Skin of body (tissue), 2 donors: ENCODE data around the gene DNM3. TPM values are rescaled to one million over a fixed set of nuclear protein-coding genes. Genes with fewer than 3 reads are reported as not detected.

Experiments
- DNase-seq: peaks from one replicate; lab custom pipeline; 2025; lab: John Stamatoyannopoulos, UW
- total RNA-seq: library from RNA; depleted of rRNA; stranded (reverse); fragments of >200 nt; gene quantifications from one replicate; pipeline ENCODE4 v1.2.3, GENCODE V29; 2014

Gene DNM3
- total RNA-seq, 1 donor from 2014 or later = 5.2 TPM

DNA sequence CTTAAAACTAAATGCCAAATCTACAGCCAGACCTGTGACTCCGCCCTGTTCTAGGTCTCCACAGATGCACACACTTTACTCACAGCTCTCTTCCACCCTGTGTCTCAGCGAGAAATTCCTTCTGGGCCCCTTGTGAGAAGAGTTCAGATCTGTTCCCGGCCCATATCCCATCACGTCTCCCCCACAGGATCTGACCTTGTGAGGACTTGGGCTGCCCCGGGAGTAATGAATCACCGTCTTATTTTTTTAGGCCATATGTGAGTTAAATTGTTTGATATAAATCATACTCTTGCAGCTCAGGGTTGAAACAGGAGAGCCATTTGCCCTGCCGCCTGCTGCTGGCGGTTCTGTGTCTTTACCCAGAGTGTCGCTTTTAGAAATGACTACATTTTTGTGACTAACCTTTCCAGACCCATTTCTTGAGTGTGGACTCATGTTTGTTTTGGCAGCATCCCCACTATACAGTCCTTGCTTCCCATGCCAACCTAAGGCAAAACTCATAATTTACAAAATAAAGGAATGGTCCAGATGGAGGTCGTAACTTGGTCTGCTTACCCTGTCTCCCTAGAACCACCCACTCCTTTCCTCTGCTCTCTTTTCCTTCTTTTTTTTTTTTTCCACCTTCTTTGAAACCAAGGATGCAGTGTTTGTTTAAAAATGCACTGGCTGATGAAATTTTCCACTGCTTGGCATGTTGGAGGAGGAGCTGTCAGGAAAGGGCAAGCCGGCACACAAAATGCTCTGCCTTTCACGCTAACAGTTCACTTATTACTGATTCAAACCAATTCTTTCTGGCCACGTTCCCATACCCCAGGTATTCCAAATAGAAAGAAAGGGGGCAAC lies 481.1 kb downstream of the DNM3 start:
- peak; percentile 93 for DNase-seq

DNA sequence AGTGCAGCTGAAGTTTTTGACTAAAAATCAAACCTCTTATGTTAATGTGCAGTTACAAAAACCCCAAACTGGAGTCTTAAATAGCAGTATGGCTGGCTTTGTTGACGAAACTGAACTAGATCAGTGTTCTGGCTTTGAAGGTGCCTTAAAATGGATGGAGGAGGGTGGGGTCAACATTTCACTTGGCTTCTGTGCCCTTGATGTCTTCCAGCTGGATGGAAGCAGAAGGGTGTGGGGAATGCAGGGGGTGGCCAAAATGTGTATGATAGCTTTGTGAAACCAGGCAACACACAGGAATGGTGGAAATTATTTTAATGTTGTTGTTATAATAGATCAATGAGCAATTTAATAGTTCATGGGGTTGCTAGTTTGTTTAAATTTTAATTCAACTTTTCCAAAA lies 482.4 kb downstream of the DNM3 start:
- DNase-seq = peak; percentile 76

DNA sequence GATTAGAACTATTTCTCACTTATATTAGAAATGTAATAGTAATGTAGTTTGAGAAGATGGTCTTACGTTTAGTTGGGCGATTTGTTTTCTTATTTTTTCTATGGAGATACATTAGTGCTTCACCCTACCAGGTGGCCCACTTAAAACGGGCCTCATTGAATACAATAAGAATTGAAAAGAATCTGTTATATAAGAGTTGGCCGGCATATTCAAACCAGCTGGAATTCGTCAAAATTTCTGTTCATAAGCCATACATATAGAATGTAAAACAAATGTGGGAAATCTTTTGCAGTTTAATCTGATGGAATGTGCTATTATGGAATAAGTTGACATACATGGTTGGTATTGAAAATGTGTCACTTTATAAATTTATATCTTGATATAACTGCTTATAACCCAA lies 482.8 kb downstream of the DNM3 start:
- peak; percentile 76 for DNase-seq

DNA sequence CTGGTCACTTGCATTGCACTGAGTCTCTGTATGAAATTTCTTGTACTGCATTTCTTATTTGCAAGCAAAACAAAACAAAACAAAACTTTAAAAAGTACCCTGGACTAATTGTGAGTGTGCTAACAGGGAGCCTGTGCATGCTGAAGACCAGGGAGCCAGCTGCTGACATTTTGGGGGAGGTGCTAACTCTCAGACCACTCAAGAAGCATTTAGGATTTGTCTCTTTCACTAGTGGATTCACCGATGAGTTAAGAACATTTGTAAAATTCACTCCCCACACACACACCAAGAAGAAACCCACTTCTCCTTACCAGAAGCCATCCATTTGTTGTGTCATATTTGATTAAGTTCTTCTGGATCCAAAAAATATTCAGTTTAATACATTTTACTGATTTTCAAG lies 483.5 kb downstream of the DNM3 start:
- no peak for DNase-seq

DNA sequence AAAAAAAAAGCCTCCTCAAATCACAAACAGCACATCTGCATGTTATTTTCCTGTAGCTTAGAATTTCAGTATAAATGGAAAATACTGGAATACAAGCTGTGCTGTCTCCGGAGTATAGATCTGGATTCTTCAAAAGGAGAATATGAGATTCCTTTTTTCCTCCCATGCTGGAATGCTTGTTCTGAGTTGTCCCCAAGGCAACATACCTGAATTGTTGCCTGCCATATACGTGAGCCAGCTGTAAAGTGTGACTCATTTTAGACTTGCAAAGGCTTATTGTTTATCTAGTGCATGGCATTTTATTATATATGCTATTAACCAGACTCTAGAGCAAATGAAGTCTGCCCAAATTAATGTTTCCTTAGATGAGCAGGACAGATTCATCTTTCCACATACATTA lies 484.2 kb downstream of the DNM3 start:
- DNase-seq = peak; percentile 78

DNA sequence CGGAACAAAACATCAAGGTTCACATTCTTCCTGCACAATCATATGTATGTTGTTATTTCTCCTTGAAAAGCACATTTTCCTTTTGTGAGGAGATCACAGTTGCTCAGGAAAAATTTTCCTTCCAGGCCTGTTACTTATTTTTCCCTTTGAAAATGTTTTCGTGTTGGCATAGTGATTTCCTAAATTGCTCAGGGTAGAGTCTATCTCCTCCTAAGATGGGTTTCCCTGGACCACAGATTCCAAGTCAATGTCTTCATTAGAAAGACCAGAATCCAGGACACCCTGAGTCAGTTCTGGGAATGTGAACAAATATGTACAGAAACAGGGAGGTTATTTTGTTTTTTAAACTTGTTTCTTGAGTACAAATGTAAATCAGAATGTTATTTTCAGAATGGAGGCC lies 484.8 kb downstream of the DNM3 start:
- peak; percentile 59 for DNase-seq

DNA sequence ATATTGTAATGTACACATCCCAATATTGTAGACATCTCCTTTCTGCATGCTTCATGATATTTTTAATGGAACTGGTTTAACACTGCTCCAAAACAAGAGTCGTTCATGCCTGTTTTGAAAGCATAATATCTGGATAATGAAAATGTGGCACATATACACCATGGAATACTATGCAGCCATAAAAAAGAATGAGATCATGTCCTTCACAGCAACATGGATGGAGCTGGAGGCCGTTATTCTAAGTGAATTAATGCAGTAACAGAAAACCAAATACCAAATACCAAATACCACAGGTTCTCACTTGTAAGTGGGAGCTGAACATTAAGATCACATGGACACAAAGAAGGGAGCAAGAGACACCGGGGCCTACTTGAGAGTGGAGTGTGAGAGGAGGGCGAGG lies 487.0 kb downstream of the DNM3 start:
- DNase-seq = no peak

DNA sequence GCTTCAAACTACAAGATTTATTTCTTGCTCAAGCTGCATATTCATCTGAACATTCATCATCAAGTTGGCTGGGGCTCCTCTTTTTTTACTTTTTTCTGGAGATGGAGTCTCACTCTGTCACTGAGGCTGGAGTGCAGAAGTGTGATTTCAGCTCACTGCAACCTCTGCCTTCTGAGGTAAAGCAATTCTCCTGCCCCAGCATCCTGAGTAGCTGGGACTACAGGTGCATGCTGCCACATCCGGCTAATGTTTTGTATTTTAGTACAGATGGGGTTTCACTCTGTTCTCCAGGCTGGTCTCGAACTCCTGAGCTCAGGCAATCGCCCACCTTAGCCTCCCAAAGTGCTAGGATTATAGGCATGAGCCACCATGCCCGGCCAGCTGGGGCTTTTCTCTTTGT lies 490.9 kb downstream of the DNM3 start:
- DNase-seq = no peak

DNA sequence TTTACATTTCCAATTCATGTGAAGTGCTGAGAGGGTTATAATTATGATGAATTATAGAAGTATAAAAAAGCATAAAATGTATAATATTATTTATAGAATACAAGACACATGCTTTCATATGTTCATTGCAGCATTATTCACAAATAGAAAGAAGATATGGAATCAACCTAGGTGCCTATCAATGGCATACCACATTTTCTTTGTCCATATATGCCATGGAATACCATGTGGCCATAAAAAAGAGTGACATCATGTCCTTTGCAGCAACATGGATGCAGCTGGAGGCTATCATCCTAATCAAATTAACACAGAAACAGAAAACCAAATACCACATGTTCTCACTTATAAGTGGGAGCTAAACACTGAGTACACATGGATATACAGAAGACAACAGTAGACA lies 494.1 kb downstream of the DNM3 start:
- DNase-seq = peak; percentile 53

DNA sequence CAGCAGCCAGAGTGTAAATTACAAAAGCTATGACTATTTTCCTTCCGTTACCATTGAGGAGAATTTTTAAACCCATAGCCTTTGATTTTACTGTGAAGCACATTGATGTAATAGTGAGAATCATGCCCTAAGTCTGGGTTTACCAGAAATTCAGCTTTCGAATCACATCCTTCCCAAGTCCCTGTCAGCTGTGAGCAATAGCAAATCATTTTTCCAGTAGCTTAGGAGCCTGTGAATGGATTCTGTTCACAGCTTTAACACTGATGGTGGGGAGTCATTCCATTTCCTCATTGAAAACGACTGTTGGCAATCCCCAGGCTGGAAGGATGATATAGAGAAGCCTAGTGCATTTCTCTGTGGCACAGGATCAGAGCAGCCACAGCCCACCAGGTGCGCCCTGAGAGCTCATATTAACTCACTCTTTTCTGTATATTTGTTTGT lies 497.0 kb downstream of the DNM3 start:
- peak; percentile 42 for DNase-seq

DNA sequence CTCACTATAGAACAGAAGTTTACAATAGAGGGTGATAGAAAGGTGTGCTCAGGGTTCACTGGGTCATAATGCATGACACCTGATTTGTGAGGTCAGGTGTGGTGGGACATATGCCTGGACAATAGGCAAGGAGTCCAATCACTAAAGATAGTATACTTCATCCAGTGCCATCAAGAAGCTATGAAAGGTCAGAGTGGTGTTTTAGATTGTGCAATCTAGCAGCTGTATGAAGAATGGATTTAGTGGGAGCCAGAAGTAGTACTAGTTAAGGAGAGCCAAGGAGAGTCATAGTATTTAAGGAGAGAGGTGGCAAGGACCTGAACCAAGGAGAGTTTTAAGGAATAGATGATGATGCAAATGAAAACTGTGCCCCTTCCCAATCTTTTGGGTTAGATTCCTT lies 498.5 kb downstream of the DNM3 start:
- no peak for DNase-seq

DNA sequence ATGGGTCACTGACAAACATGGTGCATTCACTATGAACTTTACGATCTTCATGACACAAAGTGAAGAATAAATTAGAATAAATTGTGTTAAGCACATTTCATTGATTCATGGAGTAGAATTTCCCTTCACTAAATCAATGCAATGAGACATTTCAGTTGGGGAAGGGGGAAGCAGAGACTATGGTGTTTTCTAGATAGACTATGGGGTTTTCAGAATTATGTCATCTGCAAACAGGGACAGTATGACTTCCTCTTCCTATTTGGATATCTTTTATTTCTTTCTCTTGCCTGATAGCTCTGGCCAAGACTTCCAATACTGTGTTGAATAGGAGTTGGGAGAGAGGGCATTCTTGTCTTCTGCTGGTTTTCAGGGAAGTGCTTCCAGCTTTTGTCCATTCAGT lies 499.2 kb downstream of the DNM3 start:
- DNase-seq = no peak

DNA sequence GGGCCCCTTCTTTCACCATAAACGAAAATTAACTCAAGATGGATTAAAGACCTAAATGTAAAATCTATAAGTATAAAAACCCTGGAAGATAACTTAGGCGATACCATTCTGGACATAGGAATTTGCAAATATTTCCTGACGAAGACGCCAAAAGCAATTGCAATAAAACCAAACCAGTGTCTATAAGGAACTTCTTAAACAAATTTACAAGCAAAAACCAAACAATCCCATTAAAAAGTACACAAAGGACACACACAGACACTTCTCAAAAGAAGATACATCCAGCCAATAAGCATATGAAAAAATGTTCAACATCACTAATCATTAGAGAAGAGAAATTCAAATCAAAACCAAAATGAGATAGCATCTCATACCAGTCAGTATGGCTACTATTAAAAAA lies 500.4 kb downstream of the DNM3 start:
- no peak for DNase-seq

DNA sequence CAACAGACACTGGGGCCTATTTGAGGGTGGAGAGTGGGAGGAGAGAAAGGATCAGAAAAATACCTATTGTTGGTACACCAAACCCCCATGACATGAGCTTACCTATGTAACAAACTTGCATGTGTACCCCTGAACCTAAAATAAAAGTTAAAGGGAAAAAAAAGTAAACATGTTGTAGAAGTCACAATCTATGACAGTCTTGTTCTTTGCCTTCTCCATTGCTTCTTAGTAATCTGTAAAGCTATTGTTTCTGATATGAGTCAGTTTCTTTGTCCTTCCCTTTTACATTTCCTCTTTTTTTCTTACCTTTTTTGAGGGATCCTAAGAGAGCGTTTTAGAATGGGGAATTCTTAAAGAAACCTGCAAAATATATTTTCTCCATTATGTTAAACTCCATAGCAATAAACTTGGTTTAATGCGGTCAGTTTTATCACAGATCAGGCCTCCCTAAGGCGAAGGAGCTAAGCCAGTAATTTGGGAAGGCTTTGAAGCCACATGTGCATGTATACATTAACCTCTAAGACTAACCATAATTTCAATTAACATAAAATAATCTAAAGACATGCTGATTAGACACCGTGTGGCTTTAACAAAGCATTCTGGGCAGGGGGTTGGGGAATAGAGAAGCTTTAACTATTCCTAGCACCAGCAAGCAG lies 501.4 kb downstream of the DNM3 start:
- no peak for DNase-seq

DNA sequence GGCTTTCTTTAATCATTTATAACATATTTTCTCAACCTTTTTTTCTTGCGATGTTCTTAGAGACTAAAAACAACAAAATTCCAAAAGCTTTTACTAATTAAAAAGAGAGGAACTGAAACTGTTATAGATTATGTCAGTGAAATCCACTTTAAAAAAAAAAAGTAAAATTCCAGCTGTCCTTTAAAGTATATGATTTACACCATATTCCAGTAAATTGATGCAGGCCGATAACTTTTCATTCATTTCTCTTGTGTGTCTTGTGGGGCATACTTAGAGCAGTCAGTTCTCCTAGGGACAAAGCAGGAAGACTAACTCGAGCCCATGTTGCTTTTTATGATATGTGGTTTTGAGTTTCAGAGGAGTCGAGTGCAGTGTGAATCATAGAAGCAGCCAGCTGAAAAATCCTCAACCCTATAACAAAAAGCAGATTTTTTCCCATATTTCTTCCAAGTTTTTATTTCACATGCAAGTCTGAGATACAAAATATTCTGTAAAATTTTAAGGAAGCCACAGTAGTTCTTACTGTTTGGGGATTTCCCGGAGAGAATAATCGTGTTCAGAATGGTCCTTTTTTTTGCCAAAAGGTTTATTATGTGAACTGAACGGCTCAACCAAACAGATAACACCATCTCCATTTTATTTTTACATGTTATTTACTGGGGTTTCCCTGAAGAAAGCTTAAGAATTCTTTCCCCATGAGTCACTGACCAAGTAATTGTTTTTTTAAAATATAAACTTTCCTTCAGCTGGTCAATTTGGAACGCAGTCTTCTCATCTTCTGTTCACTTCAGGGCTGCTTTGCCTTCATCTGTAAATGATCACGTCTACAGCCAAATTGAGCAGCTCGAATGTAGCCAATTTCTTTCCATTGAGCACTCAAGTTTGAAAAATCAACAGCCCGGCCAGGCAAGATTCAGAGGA lies 502.2 kb downstream of the DNM3 start:
- peak; percentile 99 for DNase-seq

DNA sequence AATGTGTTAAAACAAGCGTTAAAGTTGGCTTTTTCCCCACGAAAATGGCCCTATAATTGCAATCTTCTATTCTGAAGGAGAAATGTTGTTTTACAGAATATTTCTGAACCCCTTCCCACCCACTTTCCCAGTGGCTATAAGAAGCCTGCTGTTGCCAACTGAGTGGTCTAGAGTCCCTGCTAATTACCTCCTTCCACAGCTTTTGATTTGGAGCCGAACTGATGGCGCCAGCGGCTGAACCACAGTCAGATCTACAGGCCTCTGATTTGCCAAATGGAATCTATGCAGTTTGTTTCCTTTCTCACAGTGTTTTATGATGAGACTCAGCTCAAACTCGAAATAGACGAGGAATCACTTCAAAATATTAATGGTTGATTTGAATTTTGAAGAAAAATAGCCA lies 503.1 kb downstream of the DNM3 start:
- DNase-seq = no peak

DNA sequence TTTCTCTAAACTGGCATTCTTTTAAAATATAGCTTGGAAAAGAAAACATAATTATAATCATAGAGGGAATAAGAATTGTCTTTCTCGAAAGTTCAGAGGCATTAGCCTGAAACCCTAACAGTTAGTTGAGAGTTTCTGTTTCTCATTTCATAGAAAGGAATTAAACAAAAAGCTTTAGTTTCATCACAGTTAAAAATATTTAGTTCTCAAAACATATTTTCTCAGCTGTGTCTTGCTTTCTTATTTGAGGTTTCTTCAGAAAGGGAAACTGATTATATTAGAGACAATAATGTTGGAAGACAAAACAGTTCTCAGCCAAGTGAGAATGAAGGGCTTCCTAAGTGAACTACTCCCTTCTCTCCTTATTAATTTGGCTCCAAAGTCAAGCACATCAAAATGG lies 503.8 kb downstream of the DNM3 start:
- no peak for DNase-seq

DNA sequence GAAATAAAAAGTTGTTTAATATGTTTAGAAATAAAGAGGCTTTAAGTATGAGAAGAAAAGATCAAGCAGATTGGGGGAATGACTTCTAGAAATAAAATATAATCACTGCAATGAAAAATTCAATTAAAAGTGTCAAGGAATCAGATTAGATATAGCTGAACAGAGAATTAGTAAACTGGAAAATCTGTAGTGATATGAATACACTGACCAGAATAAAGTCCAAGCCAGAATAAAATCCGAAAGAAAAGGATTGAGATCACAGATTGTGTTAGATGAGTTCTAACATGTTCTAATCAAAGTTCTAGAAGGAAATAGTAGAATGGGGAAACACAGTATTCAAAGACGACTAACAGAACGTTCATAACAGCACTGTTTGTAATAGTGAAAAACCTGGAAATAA lies 506.1 kb downstream of the DNM3 start:
- DNase-seq = no peak

DNA sequence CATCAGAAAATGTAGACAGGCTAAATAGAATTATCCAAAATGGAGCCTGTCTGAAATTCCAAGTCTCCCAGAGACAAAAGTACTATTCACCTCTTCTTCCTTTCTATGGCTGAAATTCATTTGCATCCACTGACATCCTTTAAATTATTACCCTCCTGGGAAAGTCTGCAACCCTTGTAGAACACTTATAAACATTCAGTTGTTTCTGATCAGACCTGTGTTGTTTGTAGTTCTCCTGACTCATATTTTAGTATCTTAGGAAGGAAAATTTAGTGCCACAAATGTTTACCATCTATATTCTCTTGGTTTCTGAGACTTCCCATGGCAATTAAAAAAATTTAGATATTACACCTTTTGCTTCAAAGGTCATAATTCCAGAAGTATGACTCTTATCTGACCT lies 509.6 kb downstream of the DNM3 start:
- no peak for DNase-seq

DNA sequence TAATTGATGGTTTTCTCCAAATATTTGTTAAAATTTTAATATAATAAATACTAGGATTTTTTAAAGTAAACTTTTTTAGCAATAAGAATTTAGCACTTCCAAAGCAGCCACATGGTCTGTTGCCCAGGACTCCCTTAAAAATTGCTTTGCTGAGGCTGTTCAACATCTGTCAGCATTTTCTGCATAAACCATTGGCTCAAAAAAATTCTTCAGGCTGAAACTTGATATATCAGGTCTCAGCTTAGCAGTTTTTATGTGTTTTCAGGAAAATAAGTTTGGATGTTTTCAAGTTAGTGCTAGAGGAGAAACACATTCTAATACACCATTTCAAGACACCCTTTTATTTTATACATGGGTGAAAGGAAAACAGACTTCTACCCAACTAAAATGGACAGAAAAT lies 510.0 kb downstream of the DNM3 start:
- peak; percentile 80 for DNase-seq

DNA sequence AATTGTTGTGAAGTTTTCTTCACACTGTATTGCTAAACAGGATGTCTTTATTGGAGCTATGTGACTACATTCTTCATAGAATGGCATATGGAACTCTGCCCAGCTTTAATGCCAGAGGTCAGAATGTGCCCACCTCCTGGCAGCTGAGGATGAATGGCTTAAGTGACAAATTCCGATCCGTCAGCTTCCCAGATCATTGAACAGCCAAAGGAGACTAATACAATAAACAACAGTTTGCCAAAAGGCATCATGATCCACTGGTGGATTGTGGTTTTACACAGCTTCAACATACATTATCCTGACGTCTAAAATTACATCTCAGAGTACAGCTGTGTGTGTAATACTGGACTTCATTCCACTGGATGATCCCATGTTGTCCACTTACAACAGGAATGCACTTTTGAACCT lies 510.5 kb downstream of the DNM3 start:
- DNase-seq = peak; percentile 76

DNA sequence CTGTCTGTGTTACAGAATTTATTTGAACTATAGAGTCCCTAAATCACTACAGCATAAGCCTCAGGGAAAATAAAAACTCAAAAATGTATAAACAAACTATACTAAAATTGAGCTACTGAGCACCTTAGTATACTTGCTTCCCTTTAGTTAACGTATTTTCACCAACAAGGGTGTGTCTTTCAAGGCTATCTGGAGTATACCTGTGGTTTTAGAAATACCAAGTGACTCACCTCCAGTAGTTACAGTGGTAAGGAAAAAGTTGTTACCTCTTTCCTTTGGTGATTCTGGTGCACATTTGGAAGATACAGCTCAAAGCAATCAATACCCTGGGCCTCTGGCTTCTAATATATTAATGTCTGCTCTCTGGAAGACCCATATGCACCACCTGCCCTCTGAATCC lies 511.1 kb downstream of the DNM3 start:
- DNase-seq = no peak
